GM21723 (cell line): ENCODE measurements around the gene ECE1.
"Not testable (repeated sequence)": the region's sequence is repeated elsewhere in the genome, so short reads cannot be mapped to it uniquely, and the experiment has no call there.

Source experiments
- ATAC-seq: cut with Tn5 transposase; IDR thresholded peaks from one replicate; pipeline ENCODE4 v1.9.1; 2021; ENCODE audit warnings: mild to moderate bottlenecking, moderate library complexity; ENCODE audit not compliant: unreplicated experiment

Gene ECE1

GRCh38 chr1:21188235-21188634 is 102.0 kb downstream of the ECE1 start:
- ATAC-seq: no peak

- ATAC-seq: no peak
These were observed 105.0 kb downstream of the ECE1 start for GRCh38 chr1:21185221-21185731.

- ATAC-seq: no peak
These were observed 106.0 kb downstream of the ECE1 start for GRCh38 chr1:21184276-21184675.

- ATAC-seq: no peak
These were observed 108.0 kb downstream of the ECE1 start for GRCh38 chr1:21182181-21182731.

GRCh38 chr1:21178271-21178670 is 112.0 kb downstream of the ECE1 start:
- not testable (repeated sequence) for ATAC-seq

GRCh38 chr1:21176586-21177555 is 113.4 kb downstream of the ECE1 start, which contains the start of gene EIF4G3:
Gene EIF4G3 (minus strand): TSS chr1:21176897. CDS start chr1:21002742, 174,155 bp downstream.
- peak; percentile 88 for ATAC-seq

GRCh38 chr1:21175670-21176581 is 114.3 kb downstream of the ECE1 start:
- peak; percentile 20 for ATAC-seq

GRCh38 chr1:21175324-21175669 is 115.0 kb downstream of the ECE1 start:
- ATAC-seq: no peak

- no peak for ATAC-seq
These were observed 115.5 kb downstream of the ECE1 start for GRCh38 chr1:21174654-21175323.

- ATAC-seq: no peak
These were observed 116.0 kb downstream of the ECE1 start for GRCh38 chr1:21174230-21174629.

GRCh38 chr1:21173096-21173495 is 117.2 kb downstream of the ECE1 start:
- ATAC-seq: not testable (repeated sequence)

GRCh38 chr1:21170837-21171236 is 119.4 kb downstream of the ECE1 start:
- ATAC-seq: not testable (repeated sequence)

GRCh38 chr1:21168444-21168843 is 121.8 kb downstream of the ECE1 start:
- ATAC-seq: no peak
